Measurements from ENCODE around the gene KTI12. TPM values are rescaled to one million over a fixed set of nuclear protein-coding genes. Genes with fewer than 3 reads are reported as not detected.

The KTI12 gene
- total and polyA plus RNA-seq, 5 donors from 2014 or later = 20.0 to 43.1 (median 39.0) TPM

GRCh38 chr1:51998701-51999100 lies 34.9 kb downstream of the KTI12 start:
- Histone ChIP-seq H3K4me1 (ENCODE audit: control insufficient read depth, insufficient read depth, low read length, poor library complexity, severe bottlenecking) (no peaks in the 10 kb centered on the region), H3K9me3 (ENCODE audit: control insufficient read depth in 2 of 2, low read length in 2 of 2) (no peaks in the 10 kb centered on the region), H3K27ac (ENCODE audit: insufficient read depth, low read length, poor library complexity, severe bottlenecking) (no peak overlapping the region), H3K4me3 (ENCODE audit: low read depth, low read length) (no peak overlapping the region), H3K36me3 (ENCODE audit: control insufficient read depth, insufficient read depth, low read length) (no peaks in the 10 kb centered on the region), H3K27me3 (ENCODE audit: control insufficient read depth, insufficient read depth, low read length) (peaks cover 3% of the 10 kb centered on the region)
- Mint-ChIP-seq H3K9me3 (no peaks in the 10 kb centered on the region), H3K4me1 (no peaks in the 10 kb centered on the region), H3K27ac (no peak overlapping the region), H3K27me3 (peaks cover 17% of the 10 kb centered on the region), H3K36me3 (no peaks in the 10 kb centered on the region), H3K4me3 (peak overlapping the region in 1 of 4 donors; percentile 43)
- DNase-seq (no peak), ATAC-seq (ENCODE audit: low read depth in 2 of 2) (no peak)

- H3K9me3 ChIP-seq (ENCODE audit: control insufficient read depth in 2 of 2, low read length in 2 of 2) = no peaks in the 10 kb centered on the region
- Mint-ChIP-seq H3K4me3 (no peak overlapping the region), H3K27me3 (peaks cover 22% of the 10 kb centered on the region), H3K4me1 (no peaks in the 10 kb centered on the region), H3K27ac (no peak overlapping the region), H3K9me3 (no peaks in the 10 kb centered on the region), H3K36me3 (no peaks in the 10 kb centered on the region)
- no peak overlapping the region for H3K4me3 ChIP-seq (ENCODE audit: low read depth, low read length)
- no peaks in the 10 kb centered on the region for H3K36me3 ChIP-seq (ENCODE audit: control insufficient read depth, insufficient read depth, low read length)
- no peaks in the 10 kb centered on the region for H3K4me1 ChIP-seq (ENCODE audit: control insufficient read depth, insufficient read depth, low read length, poor library complexity, severe bottlenecking)
- DNase-seq = no peak
- no peak overlapping the region for H3K27ac ChIP-seq (ENCODE audit: insufficient read depth, low read length, poor library complexity, severe bottlenecking)
- peaks cover 3% of the 10 kb centered on the region for H3K27me3 ChIP-seq (ENCODE audit: control insufficient read depth, insufficient read depth, low read length)
- ATAC-seq (ENCODE audit: low read depth in 2 of 2) = no peak
Measured at GRCh38 chr1:51997974-51998382, 35.6 kb downstream of the KTI12 start.

DNA sequence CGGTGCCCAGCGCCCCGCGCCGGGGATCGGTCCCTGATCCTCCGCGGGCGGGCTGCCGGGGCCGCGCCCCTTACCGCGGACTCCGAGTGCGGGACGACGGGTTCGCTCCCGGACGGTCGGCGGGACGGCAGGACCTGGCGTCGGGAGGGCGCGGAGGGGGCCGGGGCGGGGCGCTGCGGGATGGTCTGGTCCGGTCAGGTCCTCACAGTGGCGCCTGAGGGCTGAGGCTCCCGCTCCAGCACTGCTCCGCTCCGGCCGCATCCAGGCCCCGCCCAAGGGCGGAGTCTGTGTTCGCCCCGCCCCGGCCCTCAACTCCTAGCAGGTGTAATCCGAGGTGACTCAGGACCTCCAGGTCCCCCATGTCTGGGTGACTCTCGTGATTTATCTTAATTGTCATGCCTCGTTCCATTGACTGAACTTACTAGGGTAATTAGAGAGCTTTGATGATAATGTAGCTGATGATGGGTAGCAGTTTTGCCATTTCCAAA lies 43.1 kb downstream of the KTI12 start, which contains the start of gene RAB3B:
Gene RAB3B, minus strand, starts transcription at position 223 of the 488 bp plus-strand sequence. CDS start 13,583 bp downstream, outside the sequence.
- peak within 1 kb of the TSS; percentile 80 to 91 (median 84) for H3K4me3 Mint-ChIP-seq
- H3K9me3 Mint-ChIP-seq = peaks cover 0 to 2% (median 0%) of the 10 kb centered on the region in 7 donors
- Histone ChIP-seq H3K36me3 (ENCODE audit: control insufficient read depth, insufficient read depth, low read length) (no peaks in the 10 kb centered on the region), H3K4me3 (ENCODE audit: low read depth, low read length) (peak within 1 kb of the TSS; percentile 10), H3K27ac (ENCODE audit: insufficient read depth, low read length, poor library complexity, severe bottlenecking) (no peak within 1 kb of the TSS), H3K27me3 (ENCODE audit: control insufficient read depth, insufficient read depth, low read length) (peaks cover 22% of the 10 kb centered on the region), H3K4me1 (ENCODE audit: control insufficient read depth, insufficient read depth, low read length, poor library complexity, severe bottlenecking) (peaks cover 11% of the 10 kb centered on the region), H3K9me3 (ENCODE audit: control insufficient read depth in 2 of 2, low read length in 2 of 2) (no peaks in the 10 kb centered on the region)
- H3K27ac Mint-ChIP-seq = peak within 1 kb of the TSS; percentile 69 to 87 (median 84)
- H3K36me3 Mint-ChIP-seq = no peaks in the 10 kb centered on the region
- DNase-seq (peak; percentile 42 to 53 (median 44)), ATAC-seq (ENCODE audit: low read depth in 2 of 2) (peak; percentile 86 to 87)
- peaks cover 4 to 11% (median 9%) of the 10 kb centered on the region in 4 donors for H3K4me1 Mint-ChIP-seq
- H3K27me3 Mint-ChIP-seq = peaks cover 46% of the 10 kb centered on the region

GRCh38 chr1:51989582-51990477 lies 43.8 kb downstream of the KTI12 start:
- Histone ChIP-seq H3K9me3 (ENCODE audit: control insufficient read depth in 2 of 2, low read length in 2 of 2) (no peaks in the 10 kb centered on the region), H3K27me3 (ENCODE audit: control insufficient read depth, insufficient read depth, low read length) (peaks cover 22% of the 10 kb centered on the region), H3K27ac (ENCODE audit: insufficient read depth, low read length, poor library complexity, severe bottlenecking) (no peak overlapping the region), H3K4me3 (ENCODE audit: low read depth, low read length) (no peak overlapping the region), H3K36me3 (ENCODE audit: control insufficient read depth, insufficient read depth, low read length) (no peaks in the 10 kb centered on the region), H3K4me1 (ENCODE audit: control insufficient read depth, insufficient read depth, low read length, poor library complexity, severe bottlenecking) (peaks cover 11% of the 10 kb centered on the region)
- Mint-ChIP-seq H3K4me3 (peak overlapping the region in 3 of 4 donors; percentile 27 to 55 (median 48)), H3K27ac (peak overlapping the region in 1 of 3 donors; percentile 69), H3K36me3 (no peaks in the 10 kb centered on the region), H3K9me3 (peaks cover 0 to 2% (median 0%) of the 10 kb centered on the region in 7 donors), H3K4me1 (peaks cover 4 to 11% (median 9%) of the 10 kb centered on the region in 4 donors), H3K27me3 (peaks cover 46% of the 10 kb centered on the region)
- no peak for ATAC-seq (ENCODE audit: low read depth in 2 of 2)
- DNase-seq = no peak

GRCh38 chr1:51988254-51988653 lies 45.4 kb downstream of the KTI12 start:
- peaks cover 19% of the 10 kb centered on the region for H3K27me3 ChIP-seq (ENCODE audit: control insufficient read depth, insufficient read depth, low read length)
- no peak for DNase-seq
- Mint-ChIP-seq H3K9me3 (peaks cover 0 to 2% (median 0%) of the 10 kb centered on the region in 7 donors), H3K4me1 (peaks cover 4 to 11% (median 9%) of the 10 kb centered on the region in 4 donors), H3K27me3 (peaks cover 38% of the 10 kb centered on the region), H3K4me3 (peak overlapping the region in 1 of 4 donors; percentile 28), H3K36me3 (no peaks in the 10 kb centered on the region), H3K27ac (peak overlapping the region in 1 of 3 donors; percentile 85)
- H3K4me1 ChIP-seq (ENCODE audit: control insufficient read depth, insufficient read depth, low read length, poor library complexity, severe bottlenecking) = peaks cover 11% of the 10 kb centered on the region
- ATAC-seq (ENCODE audit: low read depth in 2 of 2) = no peak
- no peaks in the 10 kb centered on the region for H3K9me3 ChIP-seq (ENCODE audit: control insufficient read depth in 2 of 2, low read length in 2 of 2)
- H3K27ac ChIP-seq (ENCODE audit: insufficient read depth, low read length, poor library complexity, severe bottlenecking) = no peak overlapping the region
- H3K36me3 ChIP-seq (ENCODE audit: control insufficient read depth, insufficient read depth, low read length) = no peaks in the 10 kb centered on the region
- no peak overlapping the region for H3K4me3 ChIP-seq (ENCODE audit: low read depth, low read length)

- Histone ChIP-seq H3K9me3 (ENCODE audit: control insufficient read depth in 2 of 2, low read length in 2 of 2) (no peaks in the 10 kb centered on the region), H3K36me3 (ENCODE audit: control insufficient read depth, insufficient read depth, low read length) (no peaks in the 10 kb centered on the region), H3K4me1 (ENCODE audit: control insufficient read depth, insufficient read depth, low read length, poor library complexity, severe bottlenecking) (peaks cover 11% of the 10 kb centered on the region), H3K27ac (ENCODE audit: insufficient read depth, low read length, poor library complexity, severe bottlenecking) (no peak overlapping the region), H3K4me3 (ENCODE audit: low read depth, low read length) (no peak overlapping the region), H3K27me3 (ENCODE audit: control insufficient read depth, insufficient read depth, low read length) (peaks cover 7% of the 10 kb centered on the region)
- no peak overlapping the region for H3K27ac Mint-ChIP-seq
- ATAC-seq (ENCODE audit: low read depth in 2 of 2) = no peak
- peaks cover 0 to 2% (median 0%) of the 10 kb centered on the region in 7 donors for H3K9me3 Mint-ChIP-seq
- peaks cover 4 to 11% (median 9%) of the 10 kb centered on the region in 4 donors for H3K4me1 Mint-ChIP-seq
- H3K4me3 Mint-ChIP-seq = no peak overlapping the region
- H3K27me3 Mint-ChIP-seq = peaks cover 23% of the 10 kb centered on the region
- H3K36me3 Mint-ChIP-seq = no peaks in the 10 kb centered on the region
- no peak for DNase-seq
Measured at GRCh38 chr1:51986718-51987117, 46.9 kb downstream of the KTI12 start.

- Mint-ChIP-seq H3K27ac (no peak overlapping the region), H3K27me3 (peaks cover 4% of the 10 kb centered on the region), H3K4me1 (no peaks in the 10 kb centered on the region), H3K9me3 (peaks cover 0 to 2% (median 0%) of the 10 kb centered on the region in 7 donors), H3K4me3 (no peak overlapping the region), H3K36me3 (no peaks in the 10 kb centered on the region)
- DNase-seq (no peak), ATAC-seq (ENCODE audit: low read depth in 2 of 2) (no peak)
- no peaks in the 10 kb centered on the region for H3K4me1 ChIP-seq (ENCODE audit: control insufficient read depth, insufficient read depth, low read length, poor library complexity, severe bottlenecking)
- no peak overlapping the region for H3K27ac ChIP-seq (ENCODE audit: insufficient read depth, low read length, poor library complexity, severe bottlenecking)
- H3K4me3 ChIP-seq (ENCODE audit: low read depth, low read length) = no peak overlapping the region
- H3K36me3 ChIP-seq (ENCODE audit: control insufficient read depth, insufficient read depth, low read length) = no peaks in the 10 kb centered on the region
- H3K27me3 ChIP-seq (ENCODE audit: control insufficient read depth, insufficient read depth, low read length) = no peaks in the 10 kb centered on the region
- no peaks in the 10 kb centered on the region for H3K9me3 ChIP-seq (ENCODE audit: control insufficient read depth in 2 of 2, low read length in 2 of 2)
Measured at GRCh38 chr1:51982161-51982560, 51.4 kb downstream of the KTI12 start.

Data from CD4-positive, CD25-positive, alpha-beta regulatory T cell (primary cell).